K562 (cell line): ENCODE measurements around the gene VPS37D. TPM values are rescaled to one million over a fixed set of nuclear protein-coding genes. Genes with fewer than 3 reads are reported as not detected.

Experiments
- ATAC-seq: fragments of 200-7000 bp; cut with Tn5 transposase; 3 replicates; pipeline ENCODE4 v1.9.1; 2020; ENCODE audit warnings: moderate library complexity
- BruUV-seq: library from RNA; stranded (reverse); fragments of 400-500 nt; replicated peaks from 2 replicates; lab custom pipeline; 2021; lab: Mats Ljungman, UMichigan
- CTCF ChIA-PET: fragments of 300-600 bp; formaldehyde crosslinking; extraction: SDS; loops from one replicate; lab custom pipeline; 2021; ENCODE audit warnings: low intra/inter-chr PET ratio; lab: Yijun Ruan, JAX
- POLR2A ChIA-PET: fragments of 300-600, 350-650 bp; sonication (Branson Sonifier 250); formaldehyde crosslinking; extraction: SDS; loops from one replicate; lab custom pipeline; 2021; ENCODE audit warnings: antibody characterized with exemption, inconsistent platforms; lab: Yijun Ruan, JAX
- DNase-seq, 4 experiments: peaks; one replicate each; pipeline versions ENCODE4 v3.0.0 to v3.0.0-alpha.2; 2011 to 2018; ENCODE audit warnings: low spot score in 3 of 4, mixed read lengths in 3 of 4; ENCODE audit errors: extremely low read depth in 1 of 4
- FAIRE-seq: peaks from 2 replicates; lab custom pipeline; 2011; peaks lifted over from hg19 to GRCh38; lab: Jason Lieb, UNC
- H2AFZ ChIP-seq: 2 replicates; pipeline ENCODE4 v1.6.0; 2011; ENCODE audit warnings: low read depth, low read length, control low read depth, inconsistent platforms
- H3K27ac ChIP-seq: fragments of 200-600 bp; 3 replicates; pipeline ENCODE4 v1.8.0; 2011; ENCODE audit warnings: low read depth, mild to moderate bottlenecking, control low read depth, inconsistent platforms, low read length, moderate library complexity, mixed read lengths; ENCODE audit errors: extremely low read depth
- H3K27me3 ChIP-seq, 2 experiments: fragments of 300-600 bp in 1 of 2; 2 replicates in 1 of 2; 3 replicates in 1 of 2; pipeline versions ENCODE4 v1.6.0 to v1.8.0; 2011; ENCODE audit warnings: inconsistent platforms in 2 of 2, low read length in 2 of 2, mild to moderate bottlenecking in 1 of 2, mixed read lengths in 1 of 2, moderate library complexity in 1 of 2; ENCODE audit not compliant: control insufficient read depth in 2 of 2, insufficient read depth in 2 of 2
- H3K36me3 ChIP-seq: fragments of 300-600 bp; 3 replicates; pipeline ENCODE4 v1.8.0; 2011; ENCODE audit warnings: mild to moderate bottlenecking, low read length, inconsistent platforms; ENCODE audit not compliant: control insufficient read depth, insufficient read depth
- H3K4me1 ChIP-seq, 2 experiments: fragments of 200-600 bp in 1 of 2; replicated peaks in 1 of 2; 2 replicates in 1 of 2; 3 replicates in 1 of 2; pipeline versions ENCODE4 v1.5.1 to v1.8.0; 2011; ENCODE audit warnings: inconsistent platforms in 2 of 2, low read length in 2 of 2, mild to moderate bottlenecking in 1 of 2, mixed read lengths in 1 of 2, moderate library complexity in 1 of 2; ENCODE audit not compliant: control insufficient read depth in 2 of 2, insufficient read depth in 2 of 2
- H3K4me2 ChIP-seq: 2 replicates; pipeline ENCODE4 v1.6.1; 2011; ENCODE audit warnings: low read length, control low read depth, inconsistent platforms, mixed read lengths; ENCODE audit not compliant: insufficient read depth
- H3K4me3 ChIP-seq: fragments of 200-600 bp; sonication (generic), shearing (Covaris generic); 2 replicates; pipeline ENCODE4 v1.5.1; 2016; ENCODE audit warnings: control low read depth, inconsistent platforms
- H3K79me2 ChIP-seq: fragments of 200-600 bp; 3 replicates; pipeline ENCODE4 v1.8.0; 2011; ENCODE audit warnings: low read length, inconsistent platforms; ENCODE audit not compliant: control insufficient read depth, insufficient read depth
- H3K9ac ChIP-seq, 2 experiments: 2 replicates each; pipeline versions ENCODE4 v1.6.0 to v1.6.1; 2011; ENCODE audit warnings: low read depth in 2 of 2, low read length in 2 of 2, control low read depth in 1 of 2, inconsistent platforms in 1 of 2, mild to moderate bottlenecking in 1 of 2, mixed read lengths in 1 of 2; ENCODE audit not compliant: insufficient read depth in 1 of 2
- H3K9me1 ChIP-seq: one replicate; pipeline ENCODE4 v1.6.0; 2011; ENCODE audit warnings: inconsistent platforms, mild to moderate bottlenecking, low read length, moderate library complexity; ENCODE audit not compliant: control insufficient read depth, insufficient read depth
- H3K9me3 ChIP-seq: replicated peaks from 2 replicates; pipeline ENCODE4 v1.5.1; 2011; ENCODE audit warnings: low read depth, low read length, inconsistent platforms; ENCODE audit not compliant: control insufficient read depth, insufficient read depth
- H4K20me1 ChIP-seq: replicated peaks from 2 replicates; pipeline ENCODE4 v1.6.1; 2011; ENCODE audit warnings: low read length, inconsistent platforms, mixed read lengths; ENCODE audit not compliant: control insufficient read depth, insufficient read depth
- CBX5 ChIP-seq: IDR thresholded peaks from 2 replicates; pipeline ENCODE4 v1.6.1; 2014; ENCODE audit warnings: low read depth, borderline replicate concordance
- MYBL2 ChIP-seq, 2 experiments: fragments of 450-650 bp in 1 of 2; sonication (generic) in 1 of 2; formaldehyde crosslinking in 1 of 2; IDR thresholded peaks; 2 replicates each; pipeline versions ENCODE4 v1.6.1 to v1.8.1; 2017 to 2022; ENCODE audit warnings: borderline replicate concordance in 1 of 2, inconsistent platforms in 1 of 2, low read depth in 1 of 2, mild to moderate bottlenecking in 1 of 2, missing genetic modification reagents in 1 of 2, moderate library complexity in 1 of 2
- POLR2G ChIP-seq: fragments of 200-400 bp; formaldehyde crosslinking; IDR thresholded peaks from 2 replicates; pipeline ENCODE4 v1.6.1; 2017; ENCODE audit warnings: low read depth, mild to moderate bottlenecking, antibody characterized with exemption, low read length, moderate library complexity
- TARDBP ChIP-seq: fragments of 450-650 bp; IDR thresholded peaks from 2 replicates; pipeline ENCODE4 v1.6.1; 2016
- TCF7 ChIP-seq: sonication (generic); IDR thresholded peaks from 2 replicates; pipeline ENCODE4 v1.6.1; 2016; ENCODE audit warnings: antibody characterized with exemption, borderline replicate concordance
- ZFX ChIP-seq: sonication (generic); formaldehyde crosslinking; IDR thresholded peaks from 2 replicates; pipeline ENCODE4 v1.8.0; 2022; ENCODE audit warnings: mild to moderate bottlenecking, missing genetic modification reagents, moderate library complexity
- WGBS: fragments of 100-300 bp; shearing (Covaris generic); methylation state at CpG from one replicate; pipeline ENCODE4 v1.1.6; 2016; ENCODE audit warnings: low coverage, mixed read lengths; ENCODE audit not compliant: insufficient coverage; ENCODE audit errors: missing lambda C conversion rate; 5-methylcytosine and 5-hydroxymethylcytosine counted together
- in situ Hi-C: fragments of 300-500 bp; cut with MboI; formaldehyde crosslinking; loops from 4 replicates; pipeline ENCODE4 v1.15.0; 2018; ENCODE audit warnings: inconsistent platforms, mixed read lengths
- intact Hi-C: fragments of 100-400 bp; cut with micrococcal nuclease; formaldehyde crosslinking; loops from 2 replicates; pipeline ENCODE4 v1.14.2; 2022
- polyA plus RNA-seq, 8 experiments: library from polyadenylated mRNA; depleted of rRNA in 4 of 8; stranded (reverse) in 5 of 8; unstranded in 3 of 8; fragments of >200 nt; fragmentation: Nextera tagmentation in 2 of 8; fragmentation: Illumina TruSeq in 1 of 8; extraction: Ambion mirVana in 2 of 8; extraction: Trizol in 1 of 8; gene quantifications; 2 replicates each; pipeline versions ENCODE4 v1.2.1 to v1.2.3, GENCODE V29; 2011 to 2014; ENCODE audit warnings: inconsistent platforms in 1 of 8, missing spikeins in 1 of 8
- total RNA-seq, 7 experiments: library from RNA; depleted of rRNA in 6 of 7; stranded (reverse); fragments of >200 nt in 6 of 7; fragmentation: Illumina TruSeq in 2 of 7; extraction: Trizol in 2 of 7; gene quantifications; 2 replicates each; pipeline versions ENCODE4 v1.2.1 to v1.2.3, GENCODE V29; 2011 to 2021; ENCODE audit warnings: low replicate concordance in 1 of 7

VPS37D gene
- total and polyA plus RNA-seq, 9 of the 15 experiments (the other 6 are each of a cell fraction or from before 2014, with no cell fraction given), result 0.25 to 2.3 (median 1.0) TPM; not detected in 3

- FAIRE-seq (no peak), ATAC-seq (no peak), DNase-seq (no peak)
- POLR2A ChIA-PET, result interaction anchor here (0.5 to 1.5 kb wide), 4 partner anchors 15 to 65 kb away, joined by 3 read pairs; no protein-coding TSS in a partner anchor
- Histone ChIP-seq H3K9me1 (no peaks in the 10 kb centered on the region), H2AFZ (no peak overlapping the region), H3K27me3 (no peaks in the 10 kb centered on the region), H3K36me3 (no peaks in the 10 kb centered on the region), H3K9me3 (no peaks in the 10 kb centered on the region), H3K4me1 (peaks cover 9 to 42% of the 10 kb centered on the region in 2 experiments), H4K20me1 (no peaks in the 10 kb centered on the region; the same call in 1 of the 2 replicates), H3K4me2 (peak overlapping the region; percentile 25; the same call in 1 of the 2 replicates), H3K9ac (peak overlapping the region in 1 of 2 experiments; percentile 90; a peak in 1 of 4 replicates), H3K27ac (no peak overlapping the region)
- no TSS peak for BruUV-seq
- CTCF ChIA-PET, result interaction anchor here (2.9 kb wide), 1 partner anchor 62 kb away, joined by 24 read pairs; no protein-coding TSS in a partner anchor
- intact Hi-C loops, result loop anchor here (2.0 to 5.0 kb wide), 2 partner anchors 56 to 63 kb away; no protein-coding TSS in a partner anchor
- 26% methylated on average over 5 of the region's 5 CpGs for WGBS
- no peak for TF ChIP-seq TCF7
- no peak for TF ChIP-seq TARDBP
- TF ChIP-seq ZFX, result no peak
- TF ChIP-seq CBX5, result no peak
- TF ChIP-seq, all 486 proteins: peak for 0
- Histone ChIP-seq H3K4me3 (no peak overlapping the region), H3K79me2 (no peaks in the 10 kb centered on the region)
- in situ Hi-C loops, result no loop called here
Measured at GRCh38 chr7:73668886-73669230, 1.2 kb downstream of the VPS37D start.

- no peaks in the 10 kb centered on the region for H3K79me2 ChIP-seq
- no peak for FAIRE-seq
Measured at GRCh38 chr7:73669288-73669701, 1.7 kb downstream of the VPS37D start.

More at GRCh38 chr7:73669288-73669701, 1.7 kb downstream of the VPS37D start:
- ChIA-PET CTCF (interaction anchor here (2.9 kb wide), 1 partner anchor 62 kb away, joined by 24 read pairs; no protein-coding TSS in a partner anchor), POLR2A (interaction anchor here (0.5 to 1.5 kb wide), 4 partner anchors 9 to 65 kb away, joined by 3 read pairs; no protein-coding TSS in a partner anchor)
- Histone ChIP-seq H3K9me1 (no peaks in the 10 kb centered on the region), H3K4me2 (no peak overlapping the region), H3K4me1 (peaks cover 8 to 42% of the 10 kb centered on the region in 2 experiments), H3K27me3 (no peaks in the 10 kb centered on the region), H2AFZ (no peak overlapping the region), H3K9ac (no peak overlapping the region), H3K9me3 (no peaks in the 10 kb centered on the region), H3K4me3 (no peak overlapping the region), H3K36me3 (no peaks in the 10 kb centered on the region), H3K27ac (no peak overlapping the region), H4K20me1 (no peaks in the 10 kb centered on the region; the same call in 1 of the 2 replicates)
- WGBS, result 70% methylated on average over 19 of the region's 19 CpGs
- TF ChIP-seq POLR2G (peak; percentile 40; the same call in 1 of the 2 replicates), MYBL2 (IDR thresholded peaks at IDR 0.05; ENCODE audit: low read depth) (no peak), MYBL2 (CRISPR knock-in tag; IDR thresholded peaks at IDR 0.05; ENCODE audit: borderline replicate concordance) (no peak)
- ATAC-seq, result no peak
- intact Hi-C loops (loop anchor here (2.0 to 5.0 kb wide), 2 partner anchors 56 to 63 kb away; no protein-coding TSS in a partner anchor), in situ Hi-C loops (no loop called here)
- no TSS peak for BruUV-seq
- DNase-seq, result no peak
